LoVo (cell line): ENCODE data around the gene GRK2.
A peak's percentile ranks its signal among the peaks of the same experiment; 100 is the strongest.
"Not testable (repeated sequence)": the region's sequence is repeated elsewhere in the genome, so short reads cannot be mapped to it uniquely, and the experiment has no call there.

Experiments
- DNase-seq: peaks from one replicate; pipeline ENCODE4 v3.0.0-alpha.2; 2016; ENCODE audit warnings: low spot score

Gene GRK2

DNA sequence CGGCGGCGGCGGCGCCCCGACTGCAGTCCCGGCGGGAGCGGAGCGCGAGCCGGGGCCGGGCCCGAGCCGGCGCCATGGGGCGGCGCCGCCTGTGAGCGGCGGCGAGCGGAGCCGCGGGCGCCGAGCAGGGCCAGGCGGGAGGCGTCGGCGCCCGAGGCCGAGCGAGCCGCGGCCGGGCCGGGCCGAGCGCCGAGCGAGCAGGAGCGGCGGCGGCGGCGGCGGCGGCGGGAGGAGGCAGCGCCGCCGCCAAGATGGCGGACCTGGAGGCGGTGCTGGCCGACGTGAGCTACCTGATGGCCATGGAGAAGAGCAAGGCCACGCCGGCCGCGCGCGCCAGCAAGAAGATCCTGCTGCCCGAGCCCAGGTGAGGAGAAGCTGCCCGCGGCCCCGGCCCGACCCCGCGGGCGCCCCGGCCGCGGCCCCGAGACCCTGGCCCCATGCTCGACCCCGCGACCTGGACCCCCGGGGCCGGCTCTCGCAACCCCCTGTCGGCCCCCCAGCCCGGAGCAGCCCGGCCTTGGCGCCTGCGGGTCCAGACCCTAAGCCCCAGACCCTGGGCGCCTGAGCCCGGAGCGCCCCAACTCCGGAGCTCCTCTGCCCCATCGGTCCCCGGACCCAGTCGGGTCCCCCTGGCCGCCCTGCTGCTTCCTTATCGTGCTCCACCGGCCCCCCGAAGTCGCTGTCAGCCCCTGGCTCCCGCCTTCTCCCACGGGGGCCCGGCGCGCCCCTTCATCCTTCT, at the start of gene GRK2:
TSS of gene GRK2 (plus strand) at position 25 of the 739 bp plus-strand sequence. CDS start at position 252, 227 bp downstream.
- peak; percentile 55 for DNase-seq

DNA sequence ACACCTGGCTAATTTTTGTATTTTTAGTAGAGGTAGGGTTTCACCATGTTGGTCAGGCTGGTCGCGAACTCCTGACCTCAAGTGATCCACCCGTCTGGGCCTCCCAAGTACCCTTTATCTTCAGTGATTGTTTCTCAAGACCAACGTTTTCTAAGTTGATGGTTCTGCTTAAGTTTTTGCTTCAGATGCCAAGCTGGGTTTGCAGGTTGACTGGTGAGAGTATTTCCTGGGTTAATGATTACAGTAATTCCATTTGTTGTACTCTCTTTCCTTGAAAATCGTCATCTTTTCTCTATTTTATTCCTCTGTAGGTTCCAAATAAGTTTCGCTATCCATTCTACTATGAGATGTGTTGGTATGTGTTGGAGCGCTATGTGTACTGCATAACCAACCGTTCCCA, 38.5 kb upstream of the GRK2 start:
- no peak for DNase-seq

DNA sequence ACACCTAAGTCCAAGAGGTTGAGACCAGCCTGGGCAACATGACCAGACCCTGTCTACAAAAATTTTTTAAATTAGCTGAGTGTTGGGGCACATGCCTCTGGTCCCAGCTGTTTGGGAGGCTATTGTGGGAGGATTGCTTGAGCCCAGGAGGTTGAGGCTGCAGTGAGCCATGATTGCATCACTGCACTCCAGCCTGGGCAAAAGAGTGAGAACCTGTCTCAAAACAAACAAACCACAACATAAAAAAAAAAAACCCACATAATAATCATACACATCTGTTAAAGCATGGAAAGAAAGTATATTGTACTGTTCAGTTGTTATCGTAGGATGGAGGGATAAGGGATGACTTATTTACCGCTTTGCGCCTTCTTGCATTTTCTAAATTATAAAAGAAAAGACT, 35.9 kb upstream of the GRK2 start:
- DNase-seq, result no peak

DNA sequence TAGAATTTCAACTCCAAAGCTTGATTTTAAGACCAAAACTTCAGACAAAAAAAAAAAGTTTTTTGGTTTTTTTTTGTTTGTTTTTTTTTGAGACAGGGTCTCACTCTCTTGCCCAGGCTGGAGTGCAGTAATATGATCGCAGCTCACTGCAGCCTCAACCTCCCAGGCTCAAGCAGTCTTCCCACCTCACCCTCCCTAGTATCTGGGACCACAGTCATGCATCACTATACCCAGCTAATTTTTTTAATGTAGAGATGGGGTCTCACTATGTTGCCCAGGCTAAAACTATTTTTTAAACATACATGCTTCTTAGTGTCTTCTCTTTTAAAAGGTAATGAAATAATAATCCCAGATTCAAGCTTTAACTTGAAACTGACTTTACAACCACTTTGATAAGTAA, 35.4 kb upstream of the GRK2 start:
- no peak for DNase-seq

DNA sequence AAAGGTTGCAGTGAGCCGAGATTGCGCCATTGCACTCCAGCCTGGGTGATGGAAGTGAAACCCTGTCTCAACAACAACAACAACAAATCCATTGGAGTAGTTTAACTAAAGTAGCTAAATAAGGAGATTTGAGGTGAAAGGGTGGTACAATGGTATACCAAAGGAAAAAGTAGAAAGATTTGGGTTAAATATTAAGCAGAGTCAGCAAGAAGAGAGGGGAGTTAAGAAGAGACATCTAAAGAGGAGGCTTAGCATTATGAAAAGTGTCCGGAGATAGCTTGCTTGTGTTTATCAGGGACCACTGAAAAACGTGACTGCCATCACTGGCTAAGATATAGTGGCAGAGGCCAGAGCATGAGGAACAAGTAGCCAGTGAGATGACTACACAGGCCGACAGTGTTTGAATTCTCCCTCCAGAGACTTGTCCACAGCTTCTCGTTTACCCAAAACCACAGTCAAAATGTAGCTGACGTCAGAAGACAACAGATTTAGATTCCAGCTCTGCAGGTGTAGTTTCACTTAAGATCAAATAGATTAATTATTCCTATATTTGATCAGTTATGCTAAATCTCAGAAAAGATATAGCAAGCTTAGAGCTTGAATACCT, 32.6 kb upstream of the GRK2 start:
- DNase-seq, result no peak

DNA sequence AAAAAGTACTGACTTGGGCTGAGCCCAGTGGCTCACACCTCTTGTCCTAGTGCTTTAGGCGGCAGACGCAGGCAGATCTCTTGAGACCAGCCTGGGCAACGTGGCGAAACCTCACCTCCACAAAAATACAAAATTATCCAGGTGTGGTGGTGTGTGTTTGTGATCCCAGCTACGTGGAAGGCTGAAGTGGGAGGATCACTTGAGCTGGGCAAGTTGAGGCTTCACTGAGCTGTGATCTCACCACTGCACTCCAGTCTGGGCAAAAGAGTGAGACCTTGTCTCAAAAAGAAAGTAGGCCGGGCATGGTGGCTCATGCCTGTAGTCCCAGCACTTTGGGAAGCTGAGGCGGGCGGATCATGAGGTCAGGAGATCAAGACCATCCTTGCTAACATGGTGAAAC, 31.7 kb upstream of the GRK2 start:
- DNase-seq, result not testable (repeated sequence)

DNA sequence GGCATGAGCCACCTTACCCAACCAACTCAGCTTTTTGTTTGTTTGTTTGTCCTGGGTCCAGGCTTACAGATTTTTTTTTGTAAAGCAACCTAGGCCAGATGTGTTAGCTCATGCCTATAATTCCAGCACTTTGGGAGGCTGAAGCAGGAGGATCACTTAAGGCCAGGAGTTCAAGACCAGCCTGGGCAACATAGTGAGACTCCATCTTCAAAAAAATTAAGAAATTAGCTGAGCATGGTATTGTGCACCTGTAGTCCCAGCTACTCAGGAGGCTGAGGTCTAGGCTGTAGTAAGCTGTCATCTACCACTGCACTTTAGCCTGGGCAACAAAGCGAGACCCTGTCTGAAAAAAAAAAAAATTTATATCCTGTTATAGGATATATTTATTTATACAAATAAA, 28.7 kb upstream of the GRK2 start:
- no peak for DNase-seq

DNA sequence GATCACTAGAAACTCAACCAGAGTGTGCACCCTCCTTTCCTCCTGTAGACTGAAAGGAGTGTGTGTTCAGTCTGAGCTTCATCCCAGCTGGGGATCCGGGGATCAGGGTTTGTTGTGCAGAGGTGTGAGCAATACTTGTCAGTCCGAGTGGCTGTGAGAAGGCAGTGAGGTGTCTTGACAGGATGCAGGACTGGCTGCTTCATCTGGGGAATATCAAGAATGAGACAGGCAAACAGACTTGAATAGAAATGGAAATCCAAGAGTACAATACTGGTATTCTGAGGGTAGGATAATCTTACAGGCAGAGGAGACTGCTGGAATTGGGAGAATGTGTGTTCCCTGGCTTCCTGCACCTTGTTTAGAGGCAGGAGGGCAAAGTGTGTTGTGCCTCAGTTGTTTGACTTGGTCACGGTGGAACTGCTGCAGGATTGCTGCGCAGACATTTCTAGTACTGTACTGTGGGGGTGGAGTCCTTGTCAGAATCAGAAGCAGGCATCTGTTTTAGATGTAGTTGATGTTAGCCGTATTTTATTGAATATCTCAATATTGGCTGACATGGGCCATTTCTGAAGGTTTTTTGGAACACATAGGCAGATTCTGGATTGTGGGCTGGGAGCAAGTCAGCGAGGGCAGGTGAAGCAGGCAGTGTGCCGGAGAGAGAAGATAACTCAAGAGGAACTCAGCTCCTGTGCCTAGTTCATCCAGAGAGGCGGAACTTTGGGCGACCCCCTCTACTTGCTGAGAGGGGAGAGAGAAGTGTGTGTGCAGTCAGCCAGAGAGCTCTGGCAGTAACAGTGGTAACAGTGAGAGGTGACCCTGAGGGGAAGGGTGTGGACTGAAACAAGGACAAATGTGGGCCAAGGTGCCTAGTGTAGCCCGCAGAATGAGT, 27.1 kb upstream of the GRK2 start:
- DNase-seq, result no peak

DNA sequence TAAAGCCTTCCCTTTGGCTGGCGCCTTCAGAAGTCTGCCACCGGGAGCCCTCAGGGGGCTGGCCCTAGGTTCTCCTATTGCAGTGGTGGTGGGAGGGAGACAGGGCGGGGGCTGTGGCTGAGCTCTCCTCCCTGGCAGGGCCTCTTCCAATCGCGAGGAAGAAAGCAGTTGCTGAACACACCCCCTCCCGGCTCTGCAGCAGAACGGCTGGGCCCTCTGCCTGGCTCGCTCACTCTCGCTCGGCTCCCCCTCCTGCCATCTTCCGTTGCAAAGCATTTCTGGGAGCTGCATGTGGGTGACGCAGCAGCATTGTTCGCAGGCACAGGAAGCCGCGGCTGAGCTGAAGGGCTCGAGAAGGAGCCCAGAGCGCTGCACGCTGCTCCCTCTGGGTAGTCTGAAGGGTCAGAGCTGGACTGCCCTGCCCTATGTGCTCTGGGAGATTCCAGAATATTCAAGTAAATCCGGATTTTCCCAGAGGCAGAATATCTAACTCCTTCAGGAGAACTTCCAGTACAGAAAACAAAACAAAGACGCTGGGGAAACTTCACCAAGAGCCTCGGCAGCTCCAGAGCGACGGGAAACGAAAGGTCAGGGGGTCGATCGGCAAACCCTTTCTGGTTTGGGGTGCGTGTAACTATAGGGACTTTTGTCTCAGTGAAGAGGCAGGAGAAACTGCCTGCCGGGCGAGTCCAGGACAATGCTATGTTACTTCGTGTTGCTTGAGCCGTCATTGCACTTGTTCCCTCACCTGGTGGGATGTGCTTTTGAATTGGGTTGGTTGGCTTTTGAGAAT, 26.3 kb upstream of the GRK2 start:
- peak; percentile 98 for DNase-seq

DNA sequence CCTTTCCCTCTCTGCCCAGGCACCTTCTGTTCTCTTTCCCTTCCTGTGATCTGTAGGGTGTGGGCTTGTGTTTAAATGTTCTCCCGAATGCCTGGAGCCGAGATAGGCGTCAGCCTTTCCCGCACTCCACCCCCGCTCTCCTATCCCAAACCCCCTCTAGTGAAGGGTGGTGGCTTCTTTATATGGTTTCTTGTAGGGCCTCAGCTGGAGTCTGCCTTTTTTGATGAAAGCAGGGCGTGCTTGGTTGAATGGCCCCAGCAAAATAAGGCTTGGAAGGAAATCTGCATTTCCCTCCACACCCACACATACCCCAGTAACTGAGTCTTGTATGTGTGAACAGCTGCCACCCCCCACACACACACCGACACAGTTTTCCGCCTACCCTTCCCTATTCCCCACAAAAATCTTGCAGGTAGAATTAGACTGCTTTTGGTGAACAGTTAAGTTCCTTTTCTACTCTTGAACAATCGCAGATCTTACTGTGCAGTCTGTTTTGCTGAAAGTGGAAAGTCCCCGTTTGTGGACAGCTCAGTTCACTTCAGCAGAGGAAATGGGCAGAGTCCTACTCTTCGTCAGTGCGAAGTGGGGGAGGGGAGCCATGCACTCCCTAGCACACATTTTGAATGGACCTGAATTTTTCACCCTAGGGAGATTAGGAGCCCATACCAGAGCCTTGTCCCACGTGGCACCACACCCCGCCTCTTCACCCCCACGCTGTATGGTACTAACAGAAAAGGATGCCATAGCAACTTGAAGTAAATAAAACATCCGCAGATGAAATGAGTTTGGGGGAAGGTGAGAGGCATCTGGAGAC, 25.5 kb upstream of the GRK2 start:
- DNase-seq, result peak; percentile 32

DNA sequence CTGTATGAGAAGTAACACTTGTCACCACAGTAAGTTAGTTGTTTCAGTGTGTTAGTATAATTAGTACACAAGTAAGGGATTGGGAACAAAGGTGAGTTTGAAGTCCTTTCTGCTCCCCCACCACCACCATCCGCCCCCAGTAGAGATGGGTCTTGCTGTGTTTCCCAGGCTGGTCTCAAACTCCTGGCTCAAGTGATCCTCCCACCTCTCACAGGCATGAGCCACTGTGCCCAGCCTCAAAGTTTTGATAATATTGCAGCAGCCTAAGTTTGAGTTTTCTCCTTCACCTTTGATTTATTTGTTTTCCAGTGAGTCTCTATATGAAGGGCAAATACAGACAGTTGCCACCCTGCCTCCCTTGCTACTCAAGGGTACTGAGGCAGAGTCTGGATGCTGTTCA, 23.7 kb upstream of the GRK2 start:
- DNase-seq, result no peak

DNA sequence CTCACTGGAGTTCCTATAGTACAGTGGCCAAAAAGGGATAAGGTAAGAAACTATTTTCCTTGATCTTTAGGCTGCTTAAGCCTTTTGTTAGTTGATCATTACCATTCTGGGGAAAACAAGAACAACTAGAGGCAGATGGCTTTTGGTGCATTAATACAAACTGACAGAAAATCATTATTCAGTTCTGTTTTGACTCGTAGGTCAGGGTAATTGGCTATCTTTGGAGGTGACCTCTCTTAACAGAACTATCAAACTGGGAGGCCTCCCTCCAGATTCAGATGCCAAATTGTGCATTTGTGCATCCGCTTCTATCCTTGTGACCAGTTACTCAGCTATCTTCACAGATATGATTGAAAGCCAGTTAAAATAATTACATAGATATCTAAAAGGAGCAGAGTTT, 23.2 kb upstream of the GRK2 start:
- no peak for DNase-seq

DNA sequence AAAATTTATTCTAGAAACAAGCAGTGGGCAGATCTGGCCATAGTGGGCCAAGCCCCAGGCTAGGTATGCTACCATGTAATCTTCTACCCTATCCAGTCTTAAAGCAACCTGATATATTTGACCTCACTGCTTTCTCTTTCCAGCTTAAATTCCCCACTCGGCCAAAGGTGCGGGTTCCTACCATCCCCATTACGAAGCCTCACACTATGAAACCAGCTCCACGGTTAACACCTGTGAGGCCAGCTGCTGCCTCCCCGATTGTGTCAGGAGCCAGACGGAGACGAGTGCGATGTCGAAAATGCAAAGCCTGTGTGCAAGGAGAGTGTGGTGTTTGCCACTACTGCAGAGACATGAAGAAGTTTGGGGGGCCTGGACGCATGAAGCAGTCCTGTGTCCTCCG, 21.2 kb upstream of the GRK2 start:
- no peak for DNase-seq

DNA sequence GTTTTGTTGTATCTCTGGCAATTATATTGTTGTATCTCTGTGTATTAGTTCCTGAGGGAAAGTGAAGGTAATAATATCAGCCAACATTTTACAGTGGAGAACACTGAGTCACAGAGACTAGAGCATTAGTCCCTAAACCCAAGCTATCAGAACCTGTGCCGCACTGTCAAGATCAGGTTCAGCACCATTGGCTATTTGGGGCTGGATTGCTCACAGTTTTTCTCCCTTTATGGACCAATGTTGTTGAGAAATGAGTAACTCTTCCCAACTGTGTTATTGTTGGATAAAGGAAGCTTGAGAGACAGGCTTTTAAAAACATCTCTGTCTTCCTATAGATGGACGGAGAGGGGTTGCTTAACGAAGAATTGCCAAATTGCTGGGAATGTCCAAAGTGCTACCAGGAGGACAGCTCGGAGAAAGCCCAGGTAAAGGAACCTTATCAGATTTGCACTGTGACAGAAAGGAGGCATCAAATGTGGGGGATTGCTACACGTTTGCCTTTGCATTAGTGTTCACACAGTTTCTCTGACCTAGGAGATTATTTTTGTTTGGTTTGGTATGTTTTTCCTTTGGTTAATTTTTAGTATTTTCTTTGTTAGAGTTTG, 18.2 kb upstream of the GRK2 start:
- no peak for DNase-seq

DNA sequence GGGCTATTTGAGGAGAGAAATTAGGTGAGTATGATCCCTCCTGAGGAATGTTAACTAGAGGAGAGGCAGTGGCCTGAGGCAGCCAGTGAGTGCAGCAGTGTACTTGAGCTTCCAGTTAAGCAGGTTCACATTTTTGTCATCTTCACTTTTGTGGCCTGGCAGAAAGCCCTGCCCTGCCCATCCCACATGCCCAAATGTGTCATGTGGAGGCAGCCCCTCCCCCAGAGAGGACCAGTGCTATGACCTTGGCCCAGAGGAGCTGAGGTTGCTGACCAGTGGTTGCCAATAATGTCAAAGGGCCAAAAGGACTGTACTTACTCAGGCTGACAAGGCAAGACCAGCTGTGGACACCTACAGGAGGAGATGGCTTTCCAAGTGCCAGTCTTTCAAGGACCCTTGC, 17.6 kb upstream of the GRK2 start:
- DNase-seq, result peak; percentile 26

DNA sequence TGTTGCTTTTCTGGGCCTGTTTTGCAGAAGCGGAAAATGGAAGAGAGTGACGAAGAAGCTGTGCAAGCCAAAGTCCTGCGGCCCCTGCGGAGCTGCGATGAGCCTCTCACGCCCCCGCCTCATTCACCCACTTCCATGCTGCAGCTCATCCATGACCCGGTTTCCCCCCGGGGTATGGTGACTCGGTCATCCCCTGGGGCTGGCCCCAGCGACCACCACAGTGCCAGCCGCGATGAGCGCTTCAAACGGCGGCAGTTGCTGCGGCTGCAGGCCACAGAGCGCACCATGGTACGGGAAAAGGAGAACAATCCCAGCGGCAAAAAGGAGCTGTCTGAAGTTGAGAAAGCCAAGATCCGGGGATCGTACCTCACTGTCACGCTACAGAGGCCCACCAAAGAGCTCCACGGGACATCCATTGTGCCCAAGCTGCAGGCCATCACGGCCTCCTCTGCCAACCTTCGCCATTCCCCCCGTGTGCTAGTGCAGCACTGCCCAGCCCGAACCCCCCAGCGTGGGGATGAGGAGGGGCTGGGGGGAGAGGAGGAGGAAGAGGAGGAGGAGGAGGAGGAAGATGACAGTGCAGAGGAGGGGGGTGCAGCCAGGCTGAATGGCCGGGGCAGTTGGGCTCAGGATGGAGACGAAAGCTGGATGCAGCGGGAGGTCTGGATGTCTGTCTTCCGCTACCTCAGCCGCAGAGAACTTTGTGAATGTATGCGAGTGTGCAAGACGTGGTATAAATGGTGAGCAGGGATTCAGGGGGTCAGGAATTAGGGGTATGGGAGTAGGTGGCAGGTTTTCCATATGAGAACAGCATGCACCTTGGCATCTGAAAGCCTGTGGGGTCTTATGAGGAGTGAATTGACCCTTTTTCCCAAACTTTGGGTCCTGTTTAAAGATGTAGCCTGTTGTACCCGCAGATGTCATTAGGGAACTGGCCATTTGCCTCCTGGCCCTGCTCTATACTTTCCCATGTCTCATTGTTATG, 15.9 kb upstream of the GRK2 start:
- DNase-seq, result no peak

DNA sequence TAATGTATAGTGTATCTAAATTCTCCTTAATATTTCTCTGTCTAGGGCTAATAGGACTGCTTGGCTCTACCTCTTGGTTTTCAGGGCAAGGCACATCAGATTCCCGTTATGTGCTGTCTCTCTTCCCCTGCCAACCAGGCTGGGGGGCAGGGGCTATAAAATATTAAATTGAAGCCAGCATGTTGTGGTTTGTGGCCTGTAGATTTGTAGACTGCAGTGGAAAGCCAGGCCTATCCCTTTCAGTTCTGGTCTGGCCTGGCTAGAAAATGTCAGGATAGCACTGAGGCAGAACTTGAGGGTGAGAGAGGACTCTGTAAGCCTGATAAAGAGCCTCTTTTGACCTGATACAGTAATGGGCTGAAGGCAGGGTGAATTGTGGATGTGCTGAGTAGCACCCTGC, 14.4 kb upstream of the GRK2 start:
- DNase-seq, result no peak

DNA sequence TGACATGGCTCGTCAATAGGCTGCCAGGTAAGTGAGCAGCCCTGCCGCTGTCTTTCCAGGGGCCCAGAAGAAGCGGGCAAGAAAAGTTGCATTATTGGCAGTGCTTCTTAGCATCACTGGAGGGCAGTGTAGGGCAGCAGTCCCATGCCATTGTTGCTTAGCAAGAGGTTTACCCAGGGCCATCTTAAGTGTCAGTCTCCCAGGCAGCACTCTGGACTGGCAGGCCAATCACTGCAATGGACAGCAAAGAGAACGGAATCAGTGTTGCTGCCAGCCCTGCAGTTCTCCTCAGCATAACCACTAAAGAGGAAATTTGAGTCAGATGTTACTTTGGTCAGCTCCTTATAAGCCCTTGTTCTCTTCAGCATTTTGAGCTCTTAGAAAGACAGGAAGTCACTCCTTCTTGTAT, 13.4 kb upstream of the GRK2 start:
- no peak for DNase-seq

DNA sequence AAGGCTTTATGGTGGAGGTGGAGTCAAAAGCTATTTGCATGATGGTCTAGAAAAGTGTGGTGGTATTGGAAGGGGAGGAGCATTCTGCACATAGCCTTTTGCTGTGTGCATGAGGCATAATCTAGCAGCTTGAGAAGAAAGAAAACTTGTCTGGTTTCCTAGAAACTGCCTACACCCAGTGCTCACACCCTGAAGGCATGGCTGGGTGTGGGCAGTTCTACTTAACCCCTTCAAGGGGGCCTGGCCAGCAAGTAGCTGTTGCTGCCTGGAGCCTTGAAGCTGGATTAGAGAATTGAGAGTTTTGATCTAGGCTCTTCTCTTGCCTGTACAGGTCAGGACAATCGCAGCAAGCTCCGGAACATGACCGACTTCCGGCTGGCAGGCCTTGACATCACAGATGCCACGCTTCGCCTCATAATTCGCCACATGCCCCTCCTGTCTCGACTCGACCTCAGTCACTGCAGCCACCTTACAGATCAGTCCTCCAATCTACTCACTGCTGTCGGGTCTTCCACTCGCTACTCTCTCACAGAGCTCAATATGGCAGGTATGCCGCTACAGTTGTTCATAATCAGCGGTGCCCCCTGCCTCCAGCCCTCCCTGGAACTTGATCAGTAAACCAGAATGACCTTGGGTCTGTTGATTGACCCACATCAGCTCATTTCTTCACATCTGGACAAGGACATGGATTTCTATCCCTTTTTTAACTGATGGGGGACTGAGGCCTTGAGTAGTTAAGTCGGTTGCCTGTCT, 12.2 kb upstream of the GRK2 start:
- no peak for DNase-seq
